Measurements from ENCODE around the gene C6orf89.
A peak's percentile ranks its signal among the peaks of the same experiment; 100 is the strongest.

Gene C6orf89

DNA sequence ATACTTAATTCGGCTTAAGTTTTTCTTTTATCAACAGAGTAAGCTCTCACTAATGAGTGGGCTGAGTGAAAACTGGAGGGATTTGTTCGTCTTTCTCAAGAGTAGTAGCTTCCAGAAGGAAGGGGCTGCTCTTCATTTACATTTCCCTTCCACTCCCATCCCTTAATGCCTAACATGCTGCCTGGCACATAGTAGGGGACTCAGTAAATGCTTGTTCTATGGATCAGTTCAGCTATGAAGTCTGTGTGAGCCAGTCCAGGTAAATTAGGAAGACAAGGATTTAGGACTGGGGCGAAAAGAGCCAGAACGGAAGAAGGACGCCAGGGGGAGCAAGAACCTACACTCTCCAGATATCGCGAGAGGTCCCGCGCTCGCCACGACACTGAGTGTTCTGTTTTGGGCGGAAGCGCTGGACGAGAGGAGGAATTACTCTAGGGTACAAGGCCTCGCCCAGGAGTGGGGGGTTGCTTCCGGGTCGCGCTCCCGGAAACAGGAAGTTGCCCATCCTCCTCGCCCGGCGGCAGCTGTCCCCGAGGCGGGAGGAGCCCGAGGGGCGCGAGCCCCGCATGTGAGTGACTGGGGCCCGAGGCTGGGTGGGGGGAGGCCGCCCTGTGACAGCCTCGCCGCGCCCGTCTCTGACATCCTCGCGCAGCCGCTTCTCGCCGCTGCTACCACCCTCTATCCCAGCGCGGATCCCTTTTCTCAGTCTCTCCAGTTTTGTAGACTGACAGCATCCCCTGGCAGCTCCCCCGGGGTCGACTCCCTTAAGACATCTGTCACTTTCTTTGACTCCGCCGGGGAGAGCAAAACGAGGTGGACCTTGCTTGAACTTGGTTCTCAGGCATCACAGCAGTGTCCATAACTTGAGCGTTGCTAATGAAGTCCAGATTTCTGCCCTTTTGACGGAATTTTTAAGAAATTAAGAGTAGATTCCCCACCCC is at the start of gene C6orf89:
C6orf89 (plus strand) TSS at position 492 of the 941 bp plus-strand sequence. CDS start 13,493 bp downstream, outside the sequence.
- DNase-seq (ENCODE audit: low read depth in 3 of 3): peak; percentile 94 to 97 (median 96)

DNA sequence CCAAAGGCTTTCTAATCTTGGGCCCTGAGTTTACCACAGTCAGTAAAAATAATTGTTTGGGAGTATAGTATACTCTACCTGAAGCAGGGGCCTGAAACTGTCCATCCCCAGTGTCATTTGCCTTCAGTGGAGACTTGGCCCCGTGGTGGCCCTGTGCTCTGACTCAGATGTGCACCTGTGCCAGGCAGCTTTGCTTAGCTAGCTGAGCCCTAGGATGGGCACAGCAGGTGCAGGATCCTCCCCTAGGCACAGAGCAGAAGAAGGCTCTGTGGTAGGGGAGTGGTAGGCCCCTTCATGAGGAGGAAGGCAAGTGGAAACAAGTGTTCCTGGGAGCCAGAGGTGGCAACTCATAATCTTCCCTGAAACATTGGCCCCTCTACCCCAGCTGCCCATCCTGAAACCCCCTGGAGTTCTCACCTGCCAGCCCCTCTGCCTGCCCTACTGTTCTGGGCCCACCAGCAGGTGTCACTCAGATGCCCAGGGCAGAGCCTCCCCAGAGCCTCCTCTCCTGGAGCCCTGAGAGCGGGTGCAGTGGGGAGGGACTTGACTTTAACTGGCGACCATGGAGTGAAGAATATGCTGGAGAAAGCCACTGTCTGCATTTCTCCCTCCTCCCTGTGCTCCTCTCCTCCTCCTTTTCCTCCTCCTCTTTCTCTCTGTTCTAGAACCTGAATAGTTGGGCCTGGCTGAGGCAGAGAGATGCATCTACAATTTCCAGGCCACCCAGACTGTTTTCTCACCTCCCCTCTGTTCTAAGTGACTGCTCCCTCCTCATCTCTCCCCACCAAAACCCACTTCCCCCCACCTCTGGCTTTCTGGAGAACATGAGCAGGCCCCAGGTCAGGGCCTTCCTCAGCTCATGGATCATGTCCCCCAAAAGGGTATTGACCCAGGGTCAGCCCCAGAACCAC is 49.4 kb upstream of the C6orf89 start:
- DNase-seq (ENCODE audit: low read depth in 3 of 3): no peak

- DNase-seq (ENCODE audit: low read depth in 3 of 3): no peak
These were observed 48.8 kb upstream of the C6orf89 start for GRCh38 chr6:36837022-36837339.

DNA sequence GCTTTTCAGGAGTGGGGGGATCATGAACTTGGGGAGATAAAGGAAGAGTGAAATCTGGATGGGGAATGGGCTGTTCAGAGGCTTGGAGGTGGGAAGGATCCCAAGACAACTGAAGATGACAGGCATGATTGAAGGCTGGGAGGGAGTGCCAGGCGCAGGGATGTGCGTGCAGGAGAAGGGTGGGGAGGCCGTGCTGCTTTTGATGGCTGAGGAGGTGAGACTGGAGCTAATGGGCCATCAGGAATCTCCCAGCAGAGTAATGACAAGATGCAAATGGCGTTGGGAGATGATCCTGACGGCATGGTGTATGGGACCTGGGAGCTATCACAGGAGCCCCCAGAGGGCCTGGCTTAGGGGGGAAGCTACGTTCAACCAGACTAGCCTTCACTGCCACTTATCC is 48.1 kb upstream of the C6orf89 start:
- DNase-seq (ENCODE audit: low read depth in 3 of 3): no peak

DNA sequence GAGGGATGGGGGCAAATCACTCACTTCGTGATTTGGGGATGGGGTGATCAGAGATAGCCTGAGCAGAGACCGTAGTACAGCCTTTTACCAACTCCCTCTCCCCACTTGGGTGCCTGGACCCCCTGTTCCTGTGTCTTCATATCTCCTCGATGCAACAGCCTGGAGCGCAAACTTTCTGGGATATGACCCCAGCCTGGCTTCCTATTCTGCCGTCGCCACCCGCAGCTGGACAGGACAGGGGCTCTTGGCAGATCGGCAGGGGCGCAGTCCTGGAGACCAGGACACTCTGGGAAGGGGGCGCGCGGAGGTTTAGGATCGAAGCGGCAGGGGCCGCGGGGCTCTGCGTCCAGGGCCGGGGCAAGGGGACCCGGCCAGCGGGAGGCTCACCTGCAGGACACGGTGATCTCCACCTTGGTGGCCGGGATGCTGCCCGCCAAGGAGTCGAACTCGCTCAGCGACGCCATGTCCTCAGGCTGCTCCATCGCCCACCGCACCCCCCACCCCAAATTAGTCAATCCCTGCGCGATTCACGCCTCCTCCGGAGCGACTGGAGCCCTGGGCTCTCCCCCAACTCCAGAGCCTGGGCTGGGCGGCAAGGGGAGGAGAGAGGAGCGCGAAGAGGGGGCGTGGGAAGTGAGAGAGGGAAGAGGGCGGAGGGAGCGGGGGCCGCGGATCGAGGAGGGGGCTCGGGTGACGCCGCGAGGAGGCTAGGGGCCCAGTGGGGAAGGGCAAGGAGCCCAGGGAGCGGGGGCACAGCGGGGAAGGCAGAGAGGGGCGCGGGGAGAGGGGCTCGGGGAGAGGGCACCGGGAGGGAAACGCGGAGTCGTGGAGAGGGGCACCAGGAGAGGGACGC is 46.6 kb upstream of the C6orf89 start, which contains the start of gene CPNE5:
CPNE5 (minus strand) TSS at position 549 of the 853 bp plus-strand sequence; CDS start at position 482, 67 bp downstream.
- DNase-seq (ENCODE audit: low read depth in 3 of 3): no peak

- DNase-seq (ENCODE audit: low read depth in 3 of 3): peak in 2 of 3 experiments; percentile 26 to 43
These were observed 45.9 kb upstream of the C6orf89 start for GRCh38 chr6:36839749-36840431.

- peak in 1 of 3 experiments; percentile 34 for DNase-seq (ENCODE audit: low read depth in 3 of 3)
These were observed 45.0 kb upstream of the C6orf89 start for GRCh38 chr6:36840432-36841403.

GRCh38 chr6:36841756-36842155 is 44.0 kb upstream of the C6orf89 start:
- DNase-seq (ENCODE audit: low read depth in 3 of 3): no peak

- DNase-seq (ENCODE audit: low read depth in 3 of 3): no peak
These were observed 42.6 kb upstream of the C6orf89 start for GRCh38 chr6:36843170-36843569.

DNA sequence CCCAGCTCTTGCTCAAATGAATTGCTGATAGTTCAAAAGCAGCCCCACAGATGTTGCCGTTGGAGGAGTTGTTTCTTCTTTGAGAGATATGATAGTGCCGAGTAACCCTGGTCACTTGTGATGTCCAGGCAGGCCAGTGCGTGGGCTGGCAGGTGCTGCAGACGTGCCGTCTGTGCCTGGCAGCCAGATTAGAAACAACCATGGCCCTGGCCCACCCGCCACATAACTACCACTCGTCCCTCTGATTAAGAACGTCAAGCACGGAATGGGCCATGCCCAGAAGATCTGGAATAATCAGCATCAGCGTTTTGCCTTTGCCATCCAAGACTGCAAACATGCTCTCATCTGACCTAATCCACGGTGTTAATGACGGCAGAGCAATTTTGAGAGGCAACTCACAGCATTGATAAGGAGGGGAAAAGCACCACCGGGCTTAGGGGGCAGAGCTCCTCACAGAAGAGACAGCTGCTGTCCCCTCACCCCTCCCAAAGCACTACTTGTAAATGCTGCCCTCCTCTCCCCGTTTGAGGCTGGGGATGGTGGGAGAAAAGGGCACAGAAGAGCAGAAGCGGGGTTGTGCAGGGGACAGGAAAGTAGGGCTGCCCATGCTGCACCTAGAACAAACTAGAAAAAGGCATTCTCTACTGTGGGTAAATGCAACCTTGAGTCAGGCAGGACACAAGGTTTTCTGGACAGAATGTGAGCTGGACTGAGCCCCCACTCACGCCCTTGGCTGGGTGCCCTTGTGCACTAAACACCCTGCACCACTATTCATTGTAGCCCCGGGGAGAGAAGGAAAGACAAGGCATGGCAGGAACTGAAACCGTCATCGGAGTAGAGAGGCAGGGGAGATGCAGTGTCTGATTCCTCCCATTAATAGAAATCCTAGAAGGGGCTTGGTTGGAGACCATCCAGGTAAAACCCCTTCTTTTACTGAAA is 41.3 kb upstream of the C6orf89 start:
- DNase-seq (ENCODE audit: low read depth in 3 of 3): no peak

DNA sequence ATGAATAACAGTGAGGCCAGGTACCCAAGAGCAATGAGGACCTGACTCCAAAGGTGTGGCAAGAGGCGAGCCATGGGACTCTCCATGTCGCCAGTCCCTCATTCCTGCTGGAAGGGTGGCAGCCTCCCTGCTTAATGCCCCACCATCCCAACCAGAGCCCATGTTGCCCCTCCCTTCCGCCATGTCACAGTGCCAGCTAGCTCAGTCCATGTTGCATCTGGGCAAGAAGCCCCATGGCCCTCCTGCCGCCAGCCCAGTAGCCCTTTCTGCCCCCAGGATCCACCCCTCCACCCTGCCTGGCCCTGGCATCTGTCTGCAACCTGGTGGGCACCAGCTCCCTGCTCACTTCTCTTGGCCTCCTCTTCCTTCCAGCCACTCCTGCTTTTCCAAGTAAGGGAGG is 40.5 kb upstream of the C6orf89 start:
- no peak for DNase-seq (ENCODE audit: low read depth in 3 of 3)

DNA sequence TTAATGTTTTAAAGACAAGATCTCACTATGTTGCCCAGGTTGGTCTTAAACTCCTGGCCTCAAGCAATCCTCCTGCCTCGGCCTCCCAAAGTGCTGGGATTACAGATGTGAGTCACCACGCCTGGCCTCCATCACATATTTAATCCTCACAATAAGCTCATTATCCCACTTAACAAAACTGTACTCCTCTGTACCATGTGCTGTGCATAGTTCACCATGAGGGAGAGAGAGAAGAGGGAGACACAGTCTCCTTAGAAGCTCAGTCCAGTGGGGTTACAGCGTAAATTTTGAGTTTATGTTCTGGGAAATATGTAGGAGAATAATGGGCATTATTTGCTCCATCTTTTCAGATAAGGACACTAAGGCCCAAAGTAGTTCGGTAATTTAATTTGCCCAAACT is 38.6 kb upstream of the C6orf89 start:
- no peak for DNase-seq (ENCODE audit: low read depth in 3 of 3)

GRCh38 chr6:36847991-36848390 is 37.8 kb upstream of the C6orf89 start:
- DNase-seq (ENCODE audit: low read depth in 3 of 3): no peak

GRCh38 chr6:36848658-36849441 is 36.9 kb upstream of the C6orf89 start:
- DNase-seq (ENCODE audit: low read depth in 3 of 3): no peak

GRCh38 chr6:36850021-36850420 is 35.7 kb upstream of the C6orf89 start:
- no peak for DNase-seq (ENCODE audit: low read depth in 3 of 3)

DNA sequence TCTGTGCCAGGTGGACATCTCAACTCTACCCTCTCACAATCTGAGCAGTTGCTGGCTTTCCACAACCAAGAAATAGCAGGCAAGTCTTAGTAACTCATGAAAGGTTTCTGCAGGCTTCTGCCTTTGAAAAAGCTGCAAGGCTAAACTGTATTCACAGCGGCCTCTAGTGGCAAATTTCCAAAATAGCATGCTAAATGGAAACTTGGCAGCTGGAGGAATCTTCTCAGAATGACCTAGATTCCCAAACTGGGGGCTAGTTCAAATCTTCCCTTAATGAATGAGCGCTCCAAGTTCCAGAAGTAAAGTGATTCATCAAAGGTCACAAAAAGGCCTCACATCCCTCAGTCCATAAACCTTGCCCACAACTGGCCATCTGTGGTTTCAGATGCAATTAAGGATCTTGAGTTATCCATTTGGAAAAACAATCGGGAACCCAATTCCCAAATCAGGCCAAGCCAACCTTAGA is 34.6 kb upstream of the C6orf89 start:
- DNase-seq (ENCODE audit: low read depth in 3 of 3): peak in 1 of 3 experiments; percentile 22

DNA sequence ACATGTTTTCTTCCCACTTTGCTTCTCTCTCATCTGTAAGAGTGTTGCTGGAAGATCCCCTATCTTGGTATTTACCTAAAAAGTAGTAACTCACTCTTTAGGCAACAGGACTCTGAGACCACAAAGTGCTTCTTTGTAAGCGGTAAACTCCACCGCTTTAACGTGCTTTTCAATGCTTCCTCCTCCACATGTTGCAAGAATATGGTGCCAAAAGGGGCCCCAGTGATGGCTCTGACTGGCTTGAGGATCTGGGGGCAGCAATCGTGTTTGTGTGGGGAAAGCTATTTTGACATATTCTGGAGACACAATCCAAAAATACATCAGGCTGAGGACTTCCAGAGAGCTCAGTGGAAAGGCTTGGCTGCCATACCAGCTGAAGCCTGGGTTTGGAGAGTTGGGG is 34.1 kb upstream of the C6orf89 start:
- DNase-seq (ENCODE audit: low read depth in 3 of 3): no peak

All from stimulated activated CD4-positive, alpha-beta T cell treated with anti-CD3 and anti-CD28 coated beads, TNF-alpha, amount 100 ng/mL, for 24 hours (primary cell).